Erythroblast (primary cell): ENCODE measurements around the gene MT1B.

Experiments
- DNase-seq, 2 experiments: peaks; one replicate each; lab custom pipeline; 2025; lab: John Stamatoyannopoulos, UW
- GATA1 ChIP-seq: IDR thresholded peaks from 2 replicates; pipeline ENCODE4 v1.6.1; 2011; ENCODE audit warnings: low read depth, mild to moderate bottlenecking, control low read depth, low read length, moderate library complexity
- POLR2A ChIP-seq: IDR thresholded peaks from 2 replicates; pipeline ENCODE4 v1.6.1; 2011; ENCODE audit warnings: mild to moderate bottlenecking, low read length

Gene MT1B

DNA sequence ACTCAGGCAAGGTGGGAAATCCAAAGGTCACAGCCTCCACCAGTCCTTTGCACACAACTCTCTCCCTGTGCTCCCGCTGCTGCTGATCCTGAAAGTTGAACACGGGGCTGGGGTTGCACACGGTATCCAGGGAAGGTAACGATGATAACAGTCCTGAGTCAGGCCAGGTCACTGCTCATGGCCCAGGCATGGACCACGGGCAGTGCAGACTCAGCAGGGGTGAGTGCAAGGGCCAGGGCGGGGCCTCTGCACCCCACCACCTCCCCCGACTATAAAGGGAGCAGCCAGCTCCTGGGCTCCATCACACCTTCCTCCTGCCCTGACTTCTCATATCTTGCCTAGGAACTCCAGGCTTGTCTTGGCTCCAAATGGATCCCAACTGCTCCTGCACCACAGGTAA, at the start of gene MT1B:
Gene MT1B (plus strand): TSS at position 301 of the 400 bp plus-strand sequence. CDS start 68 bp downstream, at position 369.
- no peak for DNase-seq
- no peak for TF ChIP-seq GATA1

DNA sequence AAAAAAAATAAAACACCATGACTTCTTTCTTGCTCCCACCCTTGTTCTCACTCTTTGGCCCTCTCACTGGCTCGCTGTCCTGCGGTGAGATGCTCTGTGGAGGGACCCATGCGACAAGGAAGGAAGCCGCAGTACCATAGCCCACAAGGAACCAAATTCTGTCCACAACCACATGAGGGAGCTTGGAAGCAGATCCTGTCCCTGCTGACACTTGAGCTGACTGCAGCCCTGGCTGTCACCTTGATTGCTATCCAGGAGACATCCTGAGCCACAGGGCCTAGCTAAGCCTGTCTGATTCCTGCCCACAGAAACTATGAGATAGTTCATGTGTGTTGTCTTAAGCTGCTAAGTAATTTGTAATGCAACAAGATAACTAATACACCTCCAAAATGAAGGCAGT, 48.1 kb upstream of the MT1B start:
- peak; percentile 47 to 54 for DNase-seq
- TF ChIP-seq POLR2A (no peak), GATA1 (no peak)

DNA sequence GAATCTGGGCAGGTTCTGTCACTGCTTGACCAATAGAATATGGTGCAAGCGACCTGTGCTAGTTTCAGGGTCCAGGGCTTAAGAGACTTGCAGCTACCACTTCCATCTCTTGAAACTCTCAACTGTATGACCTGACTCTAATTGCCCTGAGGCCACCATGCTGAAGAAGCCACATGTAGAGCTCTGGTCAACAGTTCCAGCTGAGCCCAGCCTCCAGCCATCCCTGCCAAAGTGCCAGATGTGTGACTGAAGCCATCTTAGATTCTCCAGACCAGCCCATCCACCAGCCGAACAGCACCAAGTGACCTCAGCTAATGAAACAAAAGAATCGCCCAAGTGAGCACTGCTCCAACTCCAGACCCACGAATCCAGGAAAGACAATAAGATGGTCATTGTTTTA, 46.7 kb upstream of the MT1B start:
- no peak for DNase-seq
- TF ChIP-seq GATA1: no peak
- no peak for TF ChIP-seq POLR2A

- no peak for DNase-seq
- TF ChIP-seq POLR2A: no peak
- no peak for TF ChIP-seq GATA1
These were observed 46.2 kb upstream of the MT1B start for GRCh38 chr16:56605475-56605874.

DNA sequence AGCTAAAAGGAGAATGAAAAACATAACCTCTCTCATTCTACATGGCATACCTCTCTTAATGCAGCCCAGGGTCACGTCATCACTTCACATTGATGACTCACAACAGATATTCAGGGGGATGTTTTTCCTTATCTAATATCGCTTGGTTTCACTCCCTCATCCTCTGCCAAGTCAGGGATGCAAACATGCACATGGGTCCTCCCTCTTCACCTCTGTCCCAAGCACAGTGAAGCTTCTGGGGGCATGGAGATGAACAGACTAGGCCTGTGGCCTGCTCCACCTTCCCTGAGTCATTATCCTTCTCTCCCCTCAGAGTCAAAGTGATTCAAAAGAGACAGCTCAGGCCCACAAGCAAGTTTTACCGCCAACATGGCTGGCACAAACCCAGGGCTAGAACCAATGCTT, 45.6 kb upstream of the MT1B start:
- DNase-seq: peak; percentile 27 to 52

GRCh38 chr16:56606476-56607108, 45.1 kb upstream of the MT1B start:
- DNase-seq: no peak
- no peak for TF ChIP-seq GATA1
- no peak for TF ChIP-seq POLR2A

More for the DNA sequence above, 45.6 kb upstream of the MT1B start:
- TF ChIP-seq POLR2A (no peak), GATA1 (no peak)

DNA sequence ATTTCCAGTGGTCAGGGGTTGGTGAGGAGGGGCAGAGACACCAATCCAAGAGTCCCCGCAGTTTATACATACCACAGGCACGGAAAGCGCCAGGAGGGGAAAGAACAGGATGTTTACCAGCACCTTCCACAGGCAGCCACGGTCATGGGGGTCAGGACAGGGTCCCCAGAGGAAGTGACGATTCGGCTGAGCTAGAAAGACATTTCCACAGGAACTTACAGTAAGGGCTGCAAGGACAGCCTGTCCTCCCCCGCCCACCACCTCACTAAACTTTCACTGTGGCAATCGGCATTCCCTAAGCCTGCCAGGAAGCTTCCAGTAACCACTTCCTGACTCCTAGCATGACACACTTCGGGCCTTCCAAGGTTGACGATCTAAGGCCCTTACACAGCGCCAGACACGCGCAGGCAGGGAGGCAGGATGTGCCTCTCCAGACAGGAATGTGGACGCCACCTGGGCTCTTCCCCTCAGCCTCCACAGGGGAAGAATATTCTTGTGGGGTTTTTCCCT, 44.5 kb upstream of the MT1B start:
- DNase-seq: no peak
- TF ChIP-seq GATA1 (no peak), POLR2A (no peak)

DNA sequence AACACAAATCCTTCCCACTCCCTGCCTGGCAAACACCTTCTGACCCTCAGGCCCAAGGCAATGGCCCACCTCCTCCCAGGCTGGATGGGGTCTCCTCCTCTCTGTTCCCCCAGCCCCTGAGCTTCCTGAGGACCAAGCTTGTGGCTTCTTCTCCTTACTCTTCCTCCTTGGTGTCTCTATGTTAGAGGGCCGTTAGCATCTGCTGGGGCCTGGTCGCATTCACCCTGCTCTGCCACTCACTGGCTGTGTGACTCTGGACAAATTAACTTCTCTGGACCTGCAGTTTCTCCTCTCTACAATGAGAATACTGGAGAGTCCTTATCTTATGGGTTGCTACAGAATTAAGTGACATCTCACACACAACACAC, 44.0 kb upstream of the MT1B start:
- no peak for DNase-seq
- no peak for TF ChIP-seq POLR2A
- TF ChIP-seq GATA1: no peak

DNA sequence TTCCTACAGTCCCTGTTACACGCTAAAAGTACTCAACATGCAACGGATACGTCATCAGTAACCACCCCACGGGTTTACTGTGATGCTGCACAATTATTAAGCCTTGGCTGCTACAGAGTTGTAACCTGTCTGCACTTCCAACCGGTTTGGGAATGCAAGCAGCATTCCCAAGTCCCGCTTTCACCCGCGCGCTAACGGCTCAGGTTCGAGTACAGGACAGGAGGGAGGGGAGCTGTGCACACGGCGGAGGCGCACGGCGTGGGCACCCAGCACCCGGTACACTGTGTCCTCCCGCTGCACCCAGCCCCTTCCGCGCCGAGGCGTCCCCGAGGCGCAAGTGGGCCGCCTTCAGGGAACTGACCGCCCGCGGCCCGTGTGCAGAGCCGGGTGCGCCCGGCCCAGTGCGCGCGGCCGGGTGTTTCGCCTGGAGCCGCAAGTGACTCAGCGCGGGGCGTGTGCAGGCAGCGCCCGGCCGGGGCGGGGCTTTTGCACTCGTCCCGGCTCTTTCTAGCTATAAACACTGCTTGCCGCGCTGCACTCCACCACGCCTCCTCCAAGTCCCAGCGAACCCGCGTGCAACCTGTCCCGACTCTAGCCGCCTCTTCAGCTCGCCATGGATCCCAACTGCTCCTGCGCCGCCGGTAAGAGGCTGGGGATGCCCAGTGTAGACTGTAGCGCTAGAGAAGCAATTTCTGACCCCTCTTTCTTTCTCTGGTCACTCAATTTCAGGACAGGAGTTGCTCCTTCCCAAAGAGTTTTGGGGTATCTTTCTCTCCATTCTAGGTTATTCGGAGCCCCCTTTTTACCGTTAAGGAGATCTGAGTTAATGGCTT, 43.4 kb upstream of the MT1B start, which contains the start of gene MT2A:
Gene MT2A (plus strand): TSS at position 542 of the 833 bp plus-strand sequence. CDS start 72 bp downstream, at position 614.
- DNase-seq: peak; percentile 97
- no peak for TF ChIP-seq GATA1
- peak; percentile 41 for TF ChIP-seq POLR2A

- TF ChIP-seq GATA1: no peak
- no peak for TF ChIP-seq POLR2A
- DNase-seq: peak in 1 of 2 experiments; percentile 45
These were observed 42.7 kb upstream of the MT1B start for GRCh38 chr16:56608876-56609462.

DNA sequence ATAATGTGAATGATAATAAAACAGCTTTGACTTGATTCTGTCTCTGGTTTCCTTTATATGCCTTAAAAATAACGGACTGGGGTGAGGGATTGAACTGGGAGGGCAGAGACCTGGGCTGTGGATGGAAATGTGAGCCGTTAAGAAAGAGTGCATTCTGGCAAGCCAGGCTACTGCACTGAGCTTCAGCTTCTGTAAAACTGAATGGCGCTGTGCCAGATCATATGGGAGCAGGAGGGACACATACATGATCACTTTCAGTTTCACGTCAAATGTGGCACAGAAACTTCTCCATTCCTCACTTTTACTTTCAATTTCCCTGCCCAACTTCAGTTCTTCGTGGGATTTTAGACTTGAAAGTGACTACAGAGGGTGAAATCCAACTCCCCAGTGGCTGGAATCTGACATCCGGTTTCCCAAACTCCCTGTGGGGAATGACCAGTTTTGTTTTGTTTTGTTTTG, 42.2 kb upstream of the MT1B start:
- no peak for TF ChIP-seq GATA1
- peak; percentile 35 for TF ChIP-seq POLR2A
- peak; percentile 95 for DNase-seq

DNA sequence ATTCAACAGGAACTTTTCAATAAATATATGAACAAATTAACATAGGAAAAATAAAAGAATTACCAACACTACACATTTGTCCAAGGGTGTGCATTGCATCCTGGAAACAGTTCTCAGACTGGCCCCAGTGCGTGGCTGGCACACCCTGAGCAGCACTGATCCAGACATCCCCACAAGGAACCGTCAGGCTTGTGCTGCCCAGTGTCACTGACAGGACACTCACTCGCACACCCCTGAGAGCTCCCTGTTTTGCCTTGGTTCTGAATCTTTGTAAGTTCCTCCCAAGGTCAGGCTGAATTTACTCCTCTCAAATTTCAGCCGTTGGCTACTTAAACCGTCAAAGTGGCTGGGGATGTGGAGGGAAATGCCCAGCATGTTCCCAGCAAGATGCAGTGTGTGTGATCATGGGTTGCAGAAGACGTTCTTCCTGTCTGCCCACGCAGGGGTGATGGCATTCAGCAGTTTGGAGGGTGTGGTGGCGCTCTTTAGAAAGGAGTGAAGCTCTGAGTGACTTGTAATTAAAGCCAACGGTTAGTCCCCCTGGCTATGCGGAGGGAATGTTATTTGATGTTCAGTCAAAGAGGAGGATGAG, 41.6 kb upstream of the MT1B start:
- TF ChIP-seq GATA1: no peak
- DNase-seq: peak; percentile 52 to 64

DNA sequence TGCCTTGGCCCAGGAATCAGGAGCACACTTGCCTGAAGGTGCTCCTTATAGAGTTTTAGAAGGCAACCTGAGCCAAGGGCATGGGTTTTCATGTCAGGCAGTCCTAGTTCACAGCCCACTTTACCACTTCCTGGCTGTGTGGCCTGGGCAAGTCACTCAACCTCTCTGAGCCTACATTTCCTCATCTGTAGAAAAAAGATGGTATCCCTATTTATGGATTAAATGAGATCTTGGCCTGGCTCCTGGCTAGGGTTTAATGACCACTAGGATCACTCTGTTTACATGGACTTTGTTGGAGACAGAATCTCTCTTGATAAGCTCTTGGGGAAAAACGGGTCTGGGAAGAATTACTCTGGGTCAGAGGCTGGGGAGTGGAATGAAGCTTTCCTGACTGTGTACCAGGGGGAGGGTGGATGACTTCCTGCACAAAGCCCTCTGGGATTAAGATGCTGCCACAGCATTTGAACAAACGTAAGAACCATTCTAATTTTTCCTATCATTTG, 41.0 kb upstream of the MT1B start:
- TF ChIP-seq POLR2A: no peak
- TF ChIP-seq GATA1: no peak
- DNase-seq: no peak

DNA sequence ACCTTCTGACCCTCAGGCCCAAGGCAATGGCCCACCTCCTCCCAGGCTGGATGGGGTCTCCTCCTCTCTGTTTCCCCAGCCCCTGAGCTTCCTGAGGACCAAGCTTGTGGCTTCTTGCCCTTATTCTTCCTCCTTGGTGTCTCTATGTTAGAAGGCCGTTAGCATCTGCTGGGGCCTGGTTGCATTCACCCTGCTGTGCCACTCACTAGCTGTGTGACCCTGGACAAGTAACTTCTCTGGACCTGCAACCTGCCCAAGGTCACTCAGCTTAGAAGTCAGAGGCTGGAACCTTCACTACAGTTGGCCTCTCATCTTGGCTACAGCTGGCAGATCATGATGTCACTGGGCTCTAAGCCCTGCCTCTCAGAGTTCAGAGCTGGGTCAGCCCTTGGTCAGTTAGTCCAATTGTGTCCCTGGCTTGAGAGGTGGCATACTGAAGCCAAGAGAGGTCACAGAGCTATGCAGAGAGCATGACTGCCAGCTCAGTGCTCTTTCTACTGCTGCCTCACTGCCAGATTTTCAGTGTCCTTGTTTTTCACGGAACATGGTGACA, 40.3 kb upstream of the MT1B start:
- DNase-seq: no peak
- TF ChIP-seq GATA1 (no peak), POLR2A (no peak)

DNA sequence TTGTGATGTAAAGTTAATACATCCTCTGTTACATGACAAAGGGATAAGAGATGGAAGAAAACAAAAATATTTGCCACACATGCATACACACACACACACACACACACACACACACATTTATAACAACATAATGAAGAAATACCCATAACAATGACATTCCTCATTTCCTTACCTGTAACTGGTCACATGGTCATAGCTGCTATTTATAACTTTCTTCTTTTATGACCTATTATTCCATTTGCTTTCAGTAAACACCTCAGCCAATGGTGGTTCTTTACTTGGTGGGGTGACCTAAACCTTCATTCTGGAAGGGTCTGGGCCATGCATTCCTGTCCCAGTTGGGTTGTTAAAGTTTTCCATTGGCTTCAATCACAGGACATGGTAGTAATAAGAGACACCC, 38.0 kb upstream of the MT1B start:
- TF ChIP-seq GATA1 (no peak), POLR2A (no peak)
- DNase-seq: no peak
